Measurements from ENCODE around the gene LSM14B.
A peak's percentile ranks its signal among the peaks of the same experiment; 100 is the strongest.

LSM14B gene

GRCh38 chr20:62116558-62117361 is 5.5 kb upstream of the LSM14B start:
- no peak overlapping the region for H3K27ac ChIP-seq
- no peak for TF ChIP-seq CTCF (conservative IDR thresholded peaks at IDR 0.05)

- TF ChIP-seq CTCF (conservative IDR thresholded peaks at IDR 0.05) = no peak
- no peak overlapping the region for H3K27ac ChIP-seq
These were observed 5.0 kb upstream of the LSM14B start for GRCh38 chr20:62117362-62117646.

- no peak overlapping the region for H3K27ac ChIP-seq
- TF ChIP-seq CTCF (conservative IDR thresholded peaks at IDR 0.05) = no peak
These were observed 4.6 kb upstream of the LSM14B start for GRCh38 chr20:62117658-62118057.

- H3K27ac ChIP-seq = no peak overlapping the region
- no peak for TF ChIP-seq CTCF (conservative IDR thresholded peaks at IDR 0.05)
These were observed 3.9 kb upstream of the LSM14B start for GRCh38 chr20:62118113-62119043.

GRCh38 chr20:62119115-62119514 is 3.2 kb upstream of the LSM14B start:
- no peak for TF ChIP-seq CTCF (conservative IDR thresholded peaks at IDR 0.05)
- no peak overlapping the region for H3K27ac ChIP-seq

GRCh38 chr20:62119591-62120364 is 2.5 kb upstream of the LSM14B start:
- H3K27ac ChIP-seq = no peak overlapping the region
- no peak for TF ChIP-seq CTCF (conservative IDR thresholded peaks at IDR 0.05)

- H3K27ac ChIP-seq = peak overlapping the region; percentile 97; the same call in 1 of the 2 replicates
- no peak for TF ChIP-seq CTCF (conservative IDR thresholded peaks at IDR 0.05)
These were observed 1.9 kb upstream of the LSM14B start for GRCh38 chr20:62120365-62120762.

All from VCaP (cell line).